Stomach smooth muscle (tissue), 2 donors: Measurements from ENCODE around the gene SOHLH1.

Experiments
- H3K27ac ChIP-seq: one replicate; pipeline ENCODE4 v1.7.0; 2013; ENCODE audit warnings: mild to moderate bottlenecking, low read length, inconsistent platforms
- H3K27me3 ChIP-seq, 2 donors: one replicate each; pipeline ENCODE4 v1.7.0; 2013; ENCODE audit warnings: low read length in 2 of 2; ENCODE audit not compliant: insufficient read depth in 2 of 2, control insufficient read depth in 1 of 2
- H3K36me3 ChIP-seq, 2 donors: one replicate each; pipeline ENCODE4 v1.7.0; 2013; ENCODE audit warnings: low read length in 2 of 2; ENCODE audit not compliant: control insufficient read depth in 2 of 2, insufficient read depth in 2 of 2
- H3K4me1 ChIP-seq: one replicate; pipeline ENCODE4 v1.7.0; 2013; ENCODE audit warnings: low read length; ENCODE audit not compliant: control insufficient read depth, insufficient read depth
- H3K4me3 ChIP-seq, 2 donors: one replicate each; pipeline ENCODE4 v1.7.0; 2013; ENCODE audit warnings: low read length in 2 of 2
- H3K9ac ChIP-seq, 2 donors: one replicate each; pipeline ENCODE4 v1.7.0; 2013; ENCODE audit warnings: low read length in 2 of 2, mild to moderate bottlenecking in 1 of 2
- H3K9me3 ChIP-seq, 2 donors: one replicate each; pipeline ENCODE4 v1.7.0; 2013; ENCODE audit warnings: low read length in 2 of 2; ENCODE audit not compliant: control insufficient read depth in 2 of 2
- donor health status: healthy.
- donor health status: Pancreatic carcinoma.

The SOHLH1 gene

DNA sequence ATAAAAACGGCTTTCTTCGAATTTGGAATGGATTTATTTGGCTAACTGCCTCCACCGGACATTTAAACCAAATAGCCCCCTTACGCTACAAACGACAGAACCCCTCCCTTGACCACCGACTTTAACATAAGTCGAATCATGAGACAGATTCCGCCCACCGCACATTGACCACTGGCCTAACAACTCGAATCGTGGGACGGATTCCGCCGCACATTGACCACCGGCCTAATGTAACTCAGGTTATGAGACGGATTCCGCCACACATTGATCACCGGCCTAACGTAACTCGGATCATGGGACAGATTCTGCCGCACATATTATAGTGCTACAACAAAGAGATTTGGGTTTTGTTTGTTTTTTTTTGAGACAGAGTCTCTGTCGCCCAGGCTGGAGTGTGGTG lies 38.9 kb downstream of the SOHLH1 start:
- H3K27ac ChIP-seq = no peak overlapping the region
- no peak overlapping the region for H3K4me3 ChIP-seq
- H3K27me3 ChIP-seq = peaks cover 0 to 6% of the 10 kb centered on the region in 2 donors
- H3K4me1 ChIP-seq = no peaks in the 10 kb centered on the region
- H3K36me3 ChIP-seq = no peaks in the 10 kb centered on the region
- no peak overlapping the region for H3K9ac ChIP-seq
- no peaks in the 10 kb centered on the region for H3K9me3 ChIP-seq

DNA sequence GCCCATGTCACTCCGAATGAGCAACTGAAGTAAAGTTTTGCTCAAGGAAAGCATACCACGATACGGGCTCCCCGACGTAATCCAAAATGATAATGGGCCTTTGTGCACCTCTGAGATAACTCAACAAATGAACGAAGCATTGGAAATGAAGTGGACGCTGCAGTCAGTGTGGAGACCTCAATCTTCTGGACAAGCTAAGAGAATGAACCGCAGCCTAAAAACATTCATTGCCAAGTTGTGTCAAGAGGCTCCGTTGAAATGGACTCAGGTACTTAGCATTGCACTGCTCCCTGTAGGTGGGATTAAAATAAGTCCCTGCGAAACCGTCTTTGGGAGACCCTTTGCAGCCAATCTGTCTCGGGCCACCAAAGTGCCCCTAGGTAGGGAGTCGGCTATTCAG lies 40.0 kb downstream of the SOHLH1 start:
- Histone ChIP-seq H3K27ac (no peak overlapping the region), H3K36me3 (no peaks in the 10 kb centered on the region), H3K4me3 (no peak overlapping the region), H3K27me3 (peaks cover 0 to 7% of the 10 kb centered on the region in 2 donors), H3K4me1 (no peaks in the 10 kb centered on the region), H3K9me3 (no peaks in the 10 kb centered on the region), H3K9ac (no peak overlapping the region)

DNA sequence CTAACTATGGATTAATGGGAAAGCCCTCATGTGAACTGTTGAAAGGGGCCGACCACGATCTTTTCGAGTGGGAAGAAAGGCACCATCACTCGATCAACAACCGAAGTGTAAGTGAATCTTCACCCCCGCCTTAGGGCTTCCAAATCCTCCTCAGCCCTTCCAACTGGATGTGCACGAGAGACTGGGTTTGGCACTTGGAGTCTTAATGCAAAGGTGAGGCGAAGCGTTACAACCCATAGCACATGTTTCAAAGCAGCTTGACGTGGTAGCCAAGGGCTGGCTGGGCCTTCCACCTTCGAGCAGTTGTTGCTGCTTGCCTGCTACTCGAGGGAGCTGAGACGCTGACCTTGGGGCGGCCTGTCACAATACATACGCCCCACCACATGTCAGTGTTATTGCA lies 41.9 kb downstream of the SOHLH1 start:
- no peaks in the 10 kb centered on the region for H3K36me3 ChIP-seq
- peaks cover 0 to 6% of the 10 kb centered on the region in 2 donors for H3K27me3 ChIP-seq
- H3K4me1 ChIP-seq = no peaks in the 10 kb centered on the region
- no peak overlapping the region for H3K27ac ChIP-seq
- H3K9ac ChIP-seq = no peak overlapping the region
- no peaks in the 10 kb centered on the region for H3K9me3 ChIP-seq
- H3K4me3 ChIP-seq = no peak overlapping the region

DNA sequence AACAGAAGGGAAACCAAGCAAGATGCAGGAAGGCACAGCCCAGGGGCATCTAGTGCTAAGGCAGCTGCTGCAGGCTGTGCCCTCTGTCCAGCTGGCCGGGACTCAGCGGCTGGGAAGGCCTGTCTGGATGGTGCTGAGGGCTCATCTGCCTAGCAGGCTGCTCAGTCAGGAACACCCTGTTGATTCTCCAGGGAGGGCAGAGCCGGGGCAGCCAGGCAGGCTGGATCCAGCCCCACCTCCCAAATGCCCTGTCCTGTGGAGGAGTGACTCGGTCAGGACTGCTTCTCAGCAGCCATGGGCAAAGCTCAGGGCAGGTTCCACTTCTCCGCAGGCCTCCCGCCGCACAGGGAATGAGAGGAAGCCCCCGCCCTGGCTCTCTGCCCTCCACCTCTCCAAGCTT lies 44.0 kb downstream of the SOHLH1 start:
- H3K9me3 ChIP-seq = no peaks in the 10 kb centered on the region
- H3K4me1 ChIP-seq = no peaks in the 10 kb centered on the region
- H3K9ac ChIP-seq = no peak overlapping the region
- H3K4me3 ChIP-seq = no peak overlapping the region
- peaks cover 0 to 6% of the 10 kb centered on the region in 2 donors for H3K27me3 ChIP-seq
- H3K36me3 ChIP-seq = no peaks in the 10 kb centered on the region
- no peak overlapping the region for H3K27ac ChIP-seq

DNA sequence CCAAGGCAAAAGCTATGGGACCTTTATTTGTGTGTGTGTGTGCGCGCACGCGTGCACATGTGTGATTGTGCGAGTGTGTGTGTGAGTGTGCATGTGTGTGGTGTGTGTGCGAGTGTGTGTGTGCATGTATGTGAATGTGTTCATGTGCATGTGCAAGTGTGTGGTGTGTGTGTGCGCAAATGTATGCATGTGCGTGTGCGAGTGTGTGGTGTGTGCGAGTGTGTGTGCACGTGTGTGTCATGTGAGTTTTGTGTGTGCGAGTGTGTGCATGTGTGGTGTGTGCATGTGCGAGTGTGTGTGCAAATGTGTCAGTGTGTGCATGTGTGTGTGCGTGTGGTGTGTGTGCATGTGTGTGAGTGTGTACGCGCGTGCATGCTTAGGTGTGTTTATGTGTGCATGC lies 48.9 kb downstream of the SOHLH1 start:
- Histone ChIP-seq H3K9me3 (peaks cover 6 to 19% of the 10 kb centered on the region in 2 donors), H3K4me1 (no peaks in the 10 kb centered on the region), H3K27me3 (peaks cover 0 to 3% of the 10 kb centered on the region in 2 donors), H3K9ac (no peak overlapping the region), H3K36me3 (no peaks in the 10 kb centered on the region), H3K27ac (no peak overlapping the region), H3K4me3 (no peak overlapping the region)

DNA sequence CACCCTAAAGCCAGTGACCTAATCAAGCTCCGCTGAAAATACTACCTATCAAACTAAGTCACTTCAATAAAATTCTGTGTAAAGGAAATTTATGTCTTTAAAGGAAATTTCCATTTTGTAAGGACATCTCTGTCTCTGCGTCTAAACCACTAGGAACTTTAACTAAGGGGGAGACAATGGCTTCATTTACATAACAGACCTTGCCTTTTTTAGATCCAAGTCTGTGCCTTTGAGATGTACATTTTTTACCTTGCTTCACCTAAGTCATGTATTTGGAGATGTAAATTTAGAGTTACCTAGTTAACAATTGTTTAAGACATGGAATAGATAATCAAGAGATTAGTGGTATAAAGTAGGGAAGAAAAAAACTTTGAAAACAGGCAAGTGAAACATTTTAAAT lies 49.8 kb downstream of the SOHLH1 start:
- H3K36me3 ChIP-seq = no peaks in the 10 kb centered on the region
- H3K4me3 ChIP-seq = no peak overlapping the region
- no peaks in the 10 kb centered on the region for H3K27me3 ChIP-seq
- H3K27ac ChIP-seq = no peak overlapping the region
- H3K9ac ChIP-seq = no peak overlapping the region
- no peaks in the 10 kb centered on the region for H3K4me1 ChIP-seq
- peaks cover 12 to 27% of the 10 kb centered on the region in 2 donors for H3K9me3 ChIP-seq

DNA sequence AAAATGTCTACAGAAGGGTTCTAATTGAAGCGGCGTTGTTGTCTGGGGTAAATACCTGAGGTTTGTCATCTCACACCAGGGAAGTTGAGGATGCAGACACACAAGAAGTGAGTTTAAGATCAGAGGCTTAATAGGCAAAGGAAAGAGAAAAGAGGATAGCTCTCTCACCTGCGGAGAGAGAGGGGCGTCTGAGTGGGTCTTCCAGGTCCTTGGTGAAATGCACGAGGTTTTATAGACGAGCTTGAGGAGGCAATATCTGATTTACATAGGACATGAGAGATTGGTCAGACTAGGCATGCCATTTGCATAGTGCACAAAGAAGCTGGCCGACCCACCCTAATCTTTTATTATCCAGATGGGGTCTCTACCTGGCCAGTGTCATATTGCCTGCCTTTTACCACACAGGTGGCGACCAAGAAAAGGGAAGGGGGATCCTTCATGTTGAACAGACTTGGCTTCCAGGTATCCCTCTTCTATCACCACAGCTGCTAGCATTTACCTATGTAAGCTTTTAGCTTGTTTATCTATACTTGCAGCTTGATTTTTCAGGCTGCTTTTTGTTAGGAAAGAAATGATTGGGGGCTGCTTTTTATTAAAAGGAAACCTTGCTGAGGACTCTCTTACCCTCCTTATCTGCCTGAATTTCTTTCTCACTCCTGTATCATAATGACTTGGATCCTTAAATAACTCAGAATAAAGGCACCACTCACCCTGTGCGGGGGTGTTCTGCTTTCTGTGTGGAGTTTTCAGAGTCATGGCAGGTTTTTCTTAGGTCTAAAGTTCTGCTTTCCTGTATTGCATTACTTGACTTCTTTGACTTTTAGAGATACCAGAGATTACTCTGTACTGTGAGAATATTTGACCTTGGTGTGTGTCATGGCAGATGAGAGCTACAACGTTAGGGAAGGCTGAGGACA lies 50.5 kb downstream of the SOHLH1 start:
- Histone ChIP-seq H3K9ac (no peak overlapping the region), H3K36me3 (no peaks in the 10 kb centered on the region), H3K27ac (no peak overlapping the region), H3K27me3 (no peaks in the 10 kb centered on the region), H3K9me3 (peaks cover 15 to 27% of the 10 kb centered on the region in 2 donors), H3K4me1 (no peaks in the 10 kb centered on the region), H3K4me3 (no peak overlapping the region)

DNA sequence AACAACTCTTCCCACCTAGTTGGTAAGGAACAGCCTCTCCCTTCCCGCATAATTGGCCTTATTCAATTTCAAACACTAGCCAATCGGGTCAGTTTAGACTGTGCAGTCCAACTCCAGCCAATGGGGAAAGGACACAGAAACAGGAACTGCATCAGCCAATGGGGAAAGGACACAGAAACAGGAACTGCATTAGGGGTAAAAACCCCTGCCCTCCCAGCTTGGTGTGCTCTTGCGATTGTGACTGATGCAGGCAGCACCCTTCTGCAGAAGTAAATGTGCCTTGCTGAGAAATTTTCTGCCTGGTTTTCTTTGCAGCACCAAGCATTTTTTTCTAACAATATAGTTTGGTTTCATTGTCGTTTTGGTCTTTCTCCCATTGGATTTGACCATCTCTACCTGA lies 51.4 kb downstream of the SOHLH1 start:
- peaks cover 15 to 27% of the 10 kb centered on the region in 2 donors for H3K9me3 ChIP-seq
- no peak overlapping the region for H3K27ac ChIP-seq

DNA sequence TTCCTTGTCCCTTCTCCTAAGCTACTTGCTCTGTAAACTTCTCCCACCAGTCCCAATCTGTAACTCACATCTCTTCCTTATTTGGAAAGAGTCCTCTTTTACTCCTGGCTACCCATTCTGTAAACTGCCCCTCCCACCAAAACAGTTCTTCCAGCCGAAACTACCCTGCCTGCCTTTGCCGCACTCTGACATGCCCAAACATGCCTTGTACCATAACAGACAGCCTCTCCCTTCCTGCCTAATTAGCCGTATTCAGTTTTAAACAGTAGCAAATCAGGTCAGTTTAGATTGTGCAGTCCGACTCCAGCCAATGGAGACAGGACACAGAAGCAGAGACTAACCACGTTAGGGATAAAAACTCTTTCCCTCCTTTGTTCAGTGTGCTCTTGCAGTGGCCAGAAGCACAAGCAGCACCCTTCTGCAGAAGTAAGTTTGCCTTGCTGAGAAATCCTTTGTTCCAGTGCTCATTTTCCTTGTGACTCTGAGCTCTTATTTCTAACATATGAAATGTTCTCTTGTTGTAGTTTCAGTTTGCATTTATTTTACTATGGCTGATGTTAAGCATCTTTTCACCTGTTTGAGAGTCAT lies 54.6 kb downstream of the SOHLH1 start:
- Histone ChIP-seq H3K27ac (no peak overlapping the region), H3K9me3 (peaks cover 15 to 27% of the 10 kb centered on the region in 2 donors), H3K36me3 (no peaks in the 10 kb centered on the region), H3K27me3 (peaks cover 0 to 2% of the 10 kb centered on the region in 2 donors), H3K4me3 (no peak overlapping the region), H3K4me1 (no peaks in the 10 kb centered on the region), H3K9ac (no peak overlapping the region)

More for the DNA sequence above, 51.4 kb downstream of the SOHLH1 start:
- Histone ChIP-seq H3K27me3 (no peaks in the 10 kb centered on the region), H3K9ac (no peak overlapping the region), H3K36me3 (no peaks in the 10 kb centered on the region), H3K4me1 (no peaks in the 10 kb centered on the region), H3K4me3 (no peak overlapping the region)
